Fibroblast of lung (primary cell): Measurements from ENCODE around the gene CYCS. TPM values are rescaled to one million over a fixed set of nuclear protein-coding genes. Genes with fewer than 3 reads are reported as not detected.

ENCODE experiments used
- DNase-seq, 2 donors: peaks; one replicate each; pipeline versions ENCODE4 v3.0.0 to v3.0.0-alpha.2; 2010; ENCODE audit warnings: low read depth in 2 of 2
- H2AFZ ChIP-seq: 2 replicates; pipeline ENCODE4 v1.5.1; 2012; ENCODE audit warnings: low read length, control low read depth, inconsistent platforms
- H3K27ac ChIP-seq: 2 replicates; pipeline ENCODE4 v1.5.1; 2011; ENCODE audit warnings: low read length, control low read depth; ENCODE audit not compliant: insufficient read depth
- H3K27me3 ChIP-seq: 2 replicates; pipeline ENCODE4 v1.5.1; 2011; ENCODE audit warnings: mild to moderate bottlenecking, low read length; ENCODE audit not compliant: control insufficient read depth, insufficient read depth
- H3K36me3 ChIP-seq: 2 replicates; pipeline ENCODE4 v1.5.1; 2011; ENCODE audit warnings: low read length; ENCODE audit not compliant: control insufficient read depth, insufficient read depth
- H3K4me1 ChIP-seq: 2 replicates; pipeline ENCODE4 v1.5.1; 2011; ENCODE audit warnings: low read length; ENCODE audit not compliant: control insufficient read depth, insufficient read depth; ENCODE audit errors: extremely low read depth
- H3K4me2 ChIP-seq: 2 replicates; pipeline ENCODE4 v1.5.1; 2011; ENCODE audit warnings: low read length, control low read depth; ENCODE audit not compliant: insufficient read depth; ENCODE audit errors: extremely low read depth
- H3K4me3 ChIP-seq, 4 experiments: fragments of 200-600 bp in 1 of 4; sonication (generic) in 1 of 4; replicated peaks in 1 of 4; 2 replicates each; pipeline ENCODE4 v1.5.1; 2011 to 2016; ENCODE audit warnings: low read length in 4 of 4, low read depth in 3 of 4, mild to moderate bottlenecking in 3 of 4, control low read depth in 2 of 4, inconsistent platforms in 1 of 4, mixed read lengths in 1 of 4; ENCODE audit not compliant: insufficient read depth in 1 of 4; ENCODE audit errors: control extremely low read depth in 1 of 4
- H3K79me2 ChIP-seq: 2 replicates; pipeline ENCODE4 v1.5.1; 2012; ENCODE audit warnings: mild to moderate bottlenecking, low read length, inconsistent platforms; ENCODE audit not compliant: control insufficient read depth, insufficient read depth
- H3K9ac ChIP-seq: 2 replicates; pipeline ENCODE4 v1.5.1; 2011; ENCODE audit warnings: mild to moderate bottlenecking, low read length, control low read depth; ENCODE audit not compliant: insufficient read depth
- H3K9me3 ChIP-seq: 2 replicates; pipeline ENCODE4 v1.5.1; 2012; ENCODE audit warnings: low read depth, low read length; ENCODE audit not compliant: control insufficient read depth, insufficient read depth
- H4K20me1 ChIP-seq: 2 replicates; pipeline ENCODE4 v1.5.1; 2011; ENCODE audit warnings: low read length; ENCODE audit not compliant: control insufficient read depth, insufficient read depth; ENCODE audit errors: extremely low read depth
- EZH2 ChIP-seq: IDR thresholded peaks from 2 replicates; pipeline ENCODE4 v1.5.1; 2012; ENCODE audit warnings: low read length, control low read depth, mild to moderate bottlenecking; ENCODE audit errors: missing control alignments
- polyA plus RNA-seq, 2 donors: library from polyadenylated mRNA; depleted of rRNA in 1 of 2; stranded (reverse) in 1 of 2; unstranded in 1 of 2; fragments of >200 nt; gene quantifications; 2 replicates each; pipeline ENCODE4 v1.2.1, GENCODE V29; 2011 to 2012; ENCODE audit warnings: missing spikeins in 1 of 2
- total RNA-seq: library from RNA; depleted of rRNA; stranded (reverse); fragments of >200 nt; gene quantifications from 2 replicates; pipeline ENCODE4 v1.2.1, GENCODE V29; 2014
- TF ChIP-seq, protein P1 (sequence below), 2 donors: IDR thresholded peaks in 1 of 2; conservative IDR thresholded peaks in 1 of 2; 1 replicate in 1 of 2; 2 replicates in 1 of 2; pipeline ENCODE4 v1.5.1; 2011 to 2012; ENCODE audit warnings: low read length in 2 of 2, control low read depth in 1 of 2, inconsistent platforms in 1 of 2, low read depth in 1 of 2, mild to moderate bottlenecking in 1 of 2

CYCS gene
- total and polyA plus RNA-seq, 2 donors (not counting 1 experiment from before 2014, with no cell fraction given), result 32.7 to 76.5 TPM

DNA sequence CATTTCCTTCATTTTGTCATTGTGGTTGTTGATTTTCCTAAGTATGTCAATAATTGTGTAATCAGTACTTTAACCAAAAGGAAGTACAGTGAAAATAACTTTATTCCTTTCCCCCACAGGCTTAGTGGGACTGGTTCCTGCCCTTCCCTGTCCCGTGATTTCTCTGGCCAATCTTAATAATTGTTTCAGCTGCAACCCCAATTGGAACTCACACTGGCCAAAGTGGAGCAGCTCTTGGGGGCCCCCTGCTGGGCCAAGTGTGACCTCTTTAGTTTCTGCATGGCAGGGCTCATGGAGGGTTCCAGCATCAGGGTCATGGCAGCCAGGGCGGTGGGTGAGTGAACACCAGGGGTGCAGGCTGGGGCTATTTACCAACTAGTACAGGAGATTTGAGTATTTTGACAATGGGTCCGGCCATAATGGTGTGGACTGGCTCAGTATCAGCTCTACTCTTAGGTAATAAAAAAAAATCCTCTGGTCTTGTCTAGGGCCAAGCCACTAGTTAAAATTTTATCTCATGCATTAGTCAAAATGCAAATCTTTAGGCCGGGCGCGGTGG lies 31.7 kb downstream of the CYCS start:
- H3K9ac ChIP-seq, result no peak overlapping the region
- no peaks in the 10 kb centered on the region for H3K36me3 ChIP-seq
- no peak overlapping the region for H3K4me3 ChIP-seq
- H3K27ac ChIP-seq, result no peak overlapping the region
- no peaks in the 10 kb centered on the region for H4K20me1 ChIP-seq
- peak; percentile 61 to 75 for DNase-seq
- no peaks in the 10 kb centered on the region for H3K4me1 ChIP-seq
- H3K9me3 ChIP-seq, result no peaks in the 10 kb centered on the region
- H3K79me2 ChIP-seq, result no peaks in the 10 kb centered on the region
- no peaks in the 10 kb centered on the region for H3K27me3 ChIP-seq
- no peak for TF ChIP-seq EZH2
- TF ChIP-seq, protein P1, sequence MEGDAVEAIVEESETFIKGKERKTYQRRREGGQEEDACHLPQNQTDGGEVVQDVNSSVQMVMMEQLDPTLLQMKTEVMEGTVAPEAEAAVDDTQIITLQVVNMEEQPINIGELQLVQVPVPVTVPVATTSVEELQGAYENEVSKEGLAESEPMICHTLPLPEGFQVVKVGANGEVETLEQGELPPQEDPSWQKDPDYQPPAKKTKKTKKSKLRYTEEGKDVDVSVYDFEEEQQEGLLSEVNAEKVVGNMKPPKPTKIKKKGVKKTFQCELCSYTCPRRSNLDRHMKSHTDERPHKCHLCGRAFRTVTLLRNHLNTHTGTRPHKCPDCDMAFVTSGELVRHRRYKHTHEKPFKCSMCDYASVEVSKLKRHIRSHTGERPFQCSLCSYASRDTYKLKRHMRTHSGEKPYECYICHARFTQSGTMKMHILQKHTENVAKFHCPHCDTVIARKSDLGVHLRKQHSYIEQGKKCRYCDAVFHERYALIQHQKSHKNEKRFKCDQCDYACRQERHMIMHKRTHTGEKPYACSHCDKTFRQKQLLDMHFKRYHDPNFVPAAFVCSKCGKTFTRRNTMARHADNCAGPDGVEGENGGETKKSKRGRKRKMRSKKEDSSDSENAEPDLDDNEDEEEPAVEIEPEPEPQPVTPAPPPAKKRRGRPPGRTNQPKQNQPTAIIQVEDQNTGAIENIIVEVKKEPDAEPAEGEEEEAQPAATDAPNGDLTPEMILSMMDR (conservative IDR thresholded peaks at IDR 0.05 in 1 of 2, IDR thresholded peaks at IDR 0.05 in 1 of 2; ENCODE audit: low read depth in 1 of 2, low read length in 2 of 2), result peak; percentile 83 to 84
- H2AFZ ChIP-seq, result no peak overlapping the region
- no peak overlapping the region for H3K4me2 ChIP-seq

DNA sequence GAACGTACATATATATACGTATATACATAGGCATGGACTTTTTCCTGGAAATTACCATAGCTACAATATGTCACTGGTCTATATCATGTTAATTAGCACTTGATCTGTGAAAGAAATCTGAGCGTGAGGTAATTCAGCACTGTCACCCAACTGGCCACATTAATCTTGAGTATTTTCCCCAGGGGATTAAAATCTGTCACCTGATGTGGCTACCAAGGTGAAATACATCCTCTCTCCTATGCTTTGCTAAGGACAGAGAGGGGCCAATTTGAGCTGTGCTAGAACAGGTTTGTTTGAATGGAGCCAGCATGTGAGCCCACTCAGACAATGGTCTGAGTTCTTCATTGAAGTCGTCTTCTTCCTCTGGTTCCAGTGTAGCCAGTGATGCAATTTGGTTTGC lies 33.3 kb downstream of the CYCS start:
- H3K27me3 ChIP-seq, result no peaks in the 10 kb centered on the region
- no peak overlapping the region for H3K4me3 ChIP-seq
- H3K4me2 ChIP-seq, result no peak overlapping the region
- H3K9me3 ChIP-seq, result no peaks in the 10 kb centered on the region
- H3K27ac ChIP-seq, result no peak overlapping the region
- H3K79me2 ChIP-seq, result no peaks in the 10 kb centered on the region
- no peak for DNase-seq
- no peak for TF ChIP-seq EZH2
- TF ChIP-seq, protein P1 (conservative IDR thresholded peaks at IDR 0.05 in 1 of 2, IDR thresholded peaks at IDR 0.05 in 1 of 2; ENCODE audit: low read depth in 1 of 2, low read length in 2 of 2), result no peak
- H3K4me1 ChIP-seq, result no peaks in the 10 kb centered on the region
- no peaks in the 10 kb centered on the region for H3K36me3 ChIP-seq
- no peak overlapping the region for H2AFZ ChIP-seq
- H4K20me1 ChIP-seq, result no peaks in the 10 kb centered on the region
- H3K9ac ChIP-seq, result no peak overlapping the region

DNA sequence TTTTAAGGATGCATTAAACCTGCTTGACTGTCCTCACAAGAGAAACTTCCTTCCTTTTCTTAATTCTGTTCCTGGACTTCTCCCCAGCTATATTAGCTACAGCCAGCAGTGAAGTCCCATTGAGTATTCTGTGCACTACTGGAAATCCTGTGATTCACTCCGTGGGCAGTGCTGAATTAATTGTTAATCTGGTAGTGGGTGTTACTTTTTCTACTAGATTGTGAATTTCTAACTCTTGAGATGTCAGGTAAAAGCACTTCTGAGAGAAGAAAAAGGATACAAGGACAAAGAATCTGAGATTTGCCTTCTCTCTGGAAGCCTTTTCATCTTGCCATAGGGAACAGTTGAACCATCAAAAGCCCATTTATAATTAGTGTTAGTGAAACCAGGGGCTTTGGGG lies 33.9 kb downstream of the CYCS start:
- no peaks in the 10 kb centered on the region for H3K36me3 ChIP-seq
- no peak overlapping the region for H3K9ac ChIP-seq
- DNase-seq, result peak in 1 of 2 donors; percentile 20
- no peaks in the 10 kb centered on the region for H3K79me2 ChIP-seq
- H2AFZ ChIP-seq, result no peak overlapping the region
- H3K4me3 ChIP-seq, result no peak overlapping the region
- H3K9me3 ChIP-seq, result no peaks in the 10 kb centered on the region
- H3K27me3 ChIP-seq, result no peaks in the 10 kb centered on the region
- no peak overlapping the region for H3K4me2 ChIP-seq
- no peaks in the 10 kb centered on the region for H4K20me1 ChIP-seq
- no peaks in the 10 kb centered on the region for H3K4me1 ChIP-seq
- TF ChIP-seq, protein P1 (conservative IDR thresholded peaks at IDR 0.05 in 1 of 2, IDR thresholded peaks at IDR 0.05 in 1 of 2; ENCODE audit: low read depth in 1 of 2, low read length in 2 of 2), result no peak
- no peak for TF ChIP-seq EZH2
- no peak overlapping the region for H3K27ac ChIP-seq
